Activated naive CD8-positive, alpha-beta T cell treated with anti-CD3 and anti-CD28 coated beads, Interleukin-2, amount 50 U/mL, for 16 hours (primary cell): ENCODE results near the gene RAB30.

Experiments used
- DNase-seq: peaks from one replicate; pipeline ENCODE4 v3.0.0-alpha.2; 2020; ENCODE audit warnings: low read depth, low spot score

RAB30 gene

GRCh38 chr11:83070731-83071566 is 748 bp downstream of the RAB30 start:
- no peak for DNase-seq

DNA sequence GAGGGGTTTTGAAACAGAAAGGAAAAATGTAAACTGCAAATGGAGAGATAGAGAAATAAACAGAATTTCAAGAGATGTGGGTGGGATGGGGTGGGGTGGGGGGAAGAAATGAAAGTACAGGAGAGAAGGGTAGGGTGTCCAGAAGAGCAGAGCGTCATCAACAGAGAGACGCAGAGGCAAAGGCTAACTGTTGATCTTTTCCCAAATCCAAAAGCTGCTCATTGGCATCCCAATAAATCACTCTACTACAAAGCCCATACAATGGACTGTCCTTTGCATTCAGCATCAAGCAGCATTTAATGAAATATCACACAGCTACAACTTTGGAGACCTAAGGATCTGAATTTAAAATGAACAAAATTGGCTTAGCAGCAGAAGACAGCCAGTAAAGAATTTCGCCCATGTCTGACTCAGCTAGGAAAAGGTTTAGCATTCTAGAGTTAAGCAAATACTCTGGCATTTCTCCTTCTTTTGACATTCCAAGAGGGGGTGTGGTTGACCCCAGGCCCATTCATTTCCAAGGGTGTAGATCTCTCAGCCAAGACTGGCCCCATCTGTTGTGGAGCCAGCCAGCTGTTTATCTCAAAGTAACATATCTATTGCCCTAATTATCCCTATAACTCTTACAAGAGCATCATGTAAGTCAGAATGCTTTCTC is 1.5 kb downstream of the RAB30 start:
- no peak for DNase-seq

DNA sequence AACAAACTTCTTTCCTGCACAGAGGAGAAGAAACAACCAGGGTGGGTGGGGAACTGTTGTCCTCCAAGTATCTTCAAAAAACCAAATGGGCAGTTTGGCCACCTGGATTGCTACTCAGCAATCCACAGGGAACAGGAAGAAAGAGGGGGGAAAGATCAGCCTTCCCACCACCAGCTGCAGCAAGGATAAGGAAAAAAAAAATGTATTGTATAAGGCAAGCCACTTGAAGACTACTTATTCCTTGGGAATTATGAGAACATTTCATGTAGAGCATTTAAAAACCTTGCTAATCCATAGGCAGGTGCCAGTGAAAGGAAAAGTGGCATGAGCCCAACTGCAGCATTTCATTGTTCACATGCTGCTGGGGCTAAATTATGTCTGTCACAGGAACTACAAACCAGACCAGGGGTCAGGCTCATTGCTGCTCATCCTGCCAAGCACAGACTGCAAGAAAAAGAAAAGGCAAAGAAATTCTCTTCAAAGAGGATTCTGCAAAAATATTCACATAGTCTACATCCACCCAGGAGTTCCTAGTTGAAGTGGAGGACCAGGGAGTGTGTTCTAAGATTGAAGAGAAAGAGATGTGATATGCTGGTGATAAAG is 2.2 kb downstream of the RAB30 start:
- DNase-seq, result no peak

- DNase-seq, result no peak
Measured at GRCh38 chr11:83068568-83068967, 3.1 kb downstream of the RAB30 start.

DNA sequence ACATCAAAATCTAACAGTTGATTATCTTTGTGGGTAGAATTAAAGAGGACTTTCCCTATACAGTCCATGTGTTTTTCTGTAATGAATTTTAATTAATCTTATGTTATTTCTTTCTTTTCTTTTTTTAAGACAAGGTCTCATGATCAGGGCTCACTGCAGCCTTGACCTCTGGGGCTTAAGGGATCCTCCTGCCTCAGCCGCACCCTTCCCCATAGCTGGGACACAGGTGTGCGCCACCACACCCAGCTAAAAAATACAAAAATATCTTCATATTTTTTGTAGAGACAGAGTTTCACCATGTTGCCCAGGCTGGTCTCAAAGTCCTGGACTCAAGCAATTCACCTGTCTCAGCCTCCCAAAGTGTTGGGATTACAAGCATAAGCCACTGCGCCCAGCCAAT is 7.7 kb downstream of the RAB30 start:
- DNase-seq, result no peak

DNA sequence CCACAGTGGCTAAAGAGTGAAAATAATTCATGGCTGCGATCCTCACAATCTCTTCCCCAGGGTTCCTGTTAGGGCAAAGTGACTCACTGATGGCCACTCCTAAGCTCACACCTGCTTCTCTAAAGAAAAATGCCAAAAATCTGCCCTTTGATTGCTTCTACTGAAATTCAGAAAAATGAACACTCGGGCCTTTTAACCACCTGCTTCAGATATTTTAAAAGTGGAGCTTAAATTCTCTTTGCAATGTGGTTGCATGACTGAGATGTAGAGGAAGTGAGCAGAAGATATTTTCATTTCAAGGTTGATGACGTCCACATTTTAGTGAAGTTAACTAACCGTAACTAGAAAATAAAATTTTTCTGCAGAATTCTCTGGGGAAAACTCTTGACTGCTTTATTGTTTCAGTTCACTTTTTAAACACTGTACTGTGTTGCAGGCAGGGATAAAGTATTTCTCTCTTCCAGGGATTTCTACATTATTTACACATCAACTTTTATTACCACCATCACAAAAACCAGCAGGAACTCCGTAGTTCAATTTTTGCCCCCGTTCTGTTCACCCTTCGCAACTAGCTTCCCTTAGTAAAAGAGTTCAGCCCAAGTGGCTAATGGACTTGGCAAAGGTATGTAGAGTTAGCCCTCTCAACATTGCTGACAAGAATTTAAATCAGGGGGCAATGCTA is 8.5 kb downstream of the RAB30 start:
- DNase-seq, result no peak

DNA sequence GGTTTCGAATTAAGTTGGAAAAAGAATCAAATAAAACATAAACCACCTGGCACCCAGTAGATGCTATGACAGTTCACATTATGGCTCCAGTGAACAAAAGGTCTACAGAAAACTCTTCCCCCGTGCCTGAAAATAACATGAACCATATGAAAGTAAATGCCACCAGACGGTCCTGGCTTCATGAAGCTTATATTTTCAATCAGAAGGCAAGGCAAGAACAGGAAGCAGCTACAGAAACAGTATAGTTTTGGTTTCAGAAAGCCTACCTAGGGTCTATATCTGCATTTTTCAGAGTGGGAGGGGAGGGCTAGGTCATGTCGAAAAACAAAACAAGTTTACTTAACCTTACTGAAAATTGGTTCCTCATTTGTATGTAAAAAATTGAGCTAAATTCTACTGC is 9.8 kb downstream of the RAB30 start:
- no peak for DNase-seq

- no peak for DNase-seq
Measured at GRCh38 chr11:83060965-83061364, 10.7 kb downstream of the RAB30 start.

- DNase-seq, result no peak
Measured at GRCh38 chr11:83057721-83058120, 14.0 kb downstream of the RAB30 start.

- DNase-seq, result no peak
Measured at GRCh38 chr11:83056611-83057010, 15.1 kb downstream of the RAB30 start.

GRCh38 chr11:83056204-83056603 is 15.5 kb downstream of the RAB30 start:
- no peak for DNase-seq

DNA sequence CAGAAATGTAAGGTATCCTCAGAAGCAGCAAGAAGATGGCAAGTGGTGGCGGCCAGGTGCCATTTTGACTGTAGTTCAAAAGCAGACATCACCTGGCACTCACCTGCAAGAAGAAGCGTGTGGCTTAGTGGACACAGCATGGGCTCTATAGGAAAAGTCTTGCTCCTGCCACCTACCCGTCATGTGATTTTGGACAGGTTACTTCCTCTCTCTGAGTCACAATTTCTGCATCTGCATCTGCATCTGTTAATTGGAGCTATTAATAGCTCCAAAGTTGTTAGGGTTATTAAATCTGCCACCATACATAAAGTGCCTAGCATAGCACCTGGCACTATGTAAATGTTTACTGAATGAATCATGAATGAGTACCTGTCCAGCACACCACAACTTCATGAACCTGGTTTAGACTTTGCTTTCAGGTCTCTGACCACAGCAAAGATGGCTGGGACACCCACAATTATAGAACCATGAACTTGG is 16.8 kb downstream of the RAB30 start:
- no peak for DNase-seq

GRCh38 chr11:83054001-83054400 is 17.7 kb downstream of the RAB30 start:
- DNase-seq, result no peak

DNA sequence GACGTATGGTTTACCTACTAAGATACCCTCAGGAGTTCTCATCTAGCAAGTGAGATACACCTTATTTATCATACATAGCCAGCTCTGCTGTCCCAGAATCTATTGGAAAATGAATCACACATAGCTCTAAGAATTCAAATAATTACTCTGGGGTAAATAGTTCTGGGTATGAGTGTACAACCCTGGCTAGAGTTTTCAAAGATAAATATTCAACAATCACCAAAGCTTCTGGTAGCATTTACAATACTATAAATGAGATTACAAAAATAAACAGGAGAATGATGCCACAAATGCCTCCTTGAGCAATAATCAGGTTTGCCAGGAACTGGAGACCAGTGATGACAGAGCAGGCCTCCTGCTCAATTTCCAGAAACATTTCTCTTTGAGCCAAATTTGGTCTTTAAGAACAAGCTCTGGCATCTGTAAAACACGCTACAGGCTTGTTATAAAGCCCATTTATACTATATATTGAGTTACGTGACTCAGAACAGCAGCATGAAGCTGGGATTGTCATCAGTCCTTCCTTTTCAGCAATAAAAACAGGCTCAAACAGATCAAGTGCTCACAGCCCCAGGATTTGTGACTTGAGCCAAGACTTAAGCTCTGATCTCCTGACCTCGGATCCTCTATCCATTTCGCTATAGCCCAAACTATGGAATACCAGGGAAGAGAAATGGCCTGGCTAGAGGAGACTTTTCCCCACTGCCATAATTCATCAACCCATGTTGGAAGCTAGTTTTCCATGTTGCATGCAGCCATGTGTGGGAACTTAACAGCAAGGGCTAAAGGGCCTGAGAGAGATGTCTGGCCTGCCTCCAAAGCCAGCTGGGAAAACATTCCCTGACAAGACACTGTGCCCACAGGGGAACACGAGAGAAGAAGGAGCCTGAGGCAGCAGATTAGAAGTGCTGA is 19.7 kb downstream of the RAB30 start:
- no peak for DNase-seq

GRCh38 chr11:83047515-83048225 is 24.0 kb downstream of the RAB30 start:
- DNase-seq, result no peak

- no peak for DNase-seq
Measured at GRCh38 chr11:83046621-83047172, 25.0 kb downstream of the RAB30 start.

DNA sequence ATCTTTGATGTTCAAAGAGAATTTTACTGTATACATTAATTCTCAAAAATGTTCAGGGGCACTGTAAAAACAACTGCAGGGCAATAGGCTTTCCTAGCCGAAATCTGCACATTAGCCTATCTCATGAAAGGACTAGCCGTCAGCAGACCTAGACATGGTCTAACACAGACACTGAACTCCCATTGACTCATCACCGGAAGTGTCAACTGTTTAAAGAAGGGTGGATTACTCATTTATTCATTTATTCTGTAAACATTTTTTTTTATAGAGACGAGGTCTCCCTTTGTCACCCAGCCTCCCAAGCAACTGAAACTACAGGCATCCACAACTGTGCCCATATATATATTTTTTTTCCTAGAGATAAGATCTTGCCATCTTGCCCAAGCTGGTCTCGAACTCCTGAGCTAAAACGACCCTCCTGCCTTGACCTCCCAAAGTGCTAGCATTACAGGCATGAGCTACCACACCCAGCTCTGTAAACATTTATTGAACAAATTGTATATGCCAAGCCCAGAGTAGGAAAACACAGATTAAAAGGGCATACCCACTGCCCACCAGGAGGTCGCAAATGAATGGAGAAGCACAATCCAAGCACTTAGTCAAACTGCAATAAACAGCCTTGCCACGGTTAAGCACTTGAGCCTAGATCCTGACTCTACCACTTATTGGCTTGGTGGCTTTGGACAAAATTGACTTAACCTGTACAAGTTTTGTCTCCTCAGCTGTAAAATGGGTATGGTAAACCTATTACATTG is 26.6 kb downstream of the RAB30 start:
- no peak for DNase-seq

DNA sequence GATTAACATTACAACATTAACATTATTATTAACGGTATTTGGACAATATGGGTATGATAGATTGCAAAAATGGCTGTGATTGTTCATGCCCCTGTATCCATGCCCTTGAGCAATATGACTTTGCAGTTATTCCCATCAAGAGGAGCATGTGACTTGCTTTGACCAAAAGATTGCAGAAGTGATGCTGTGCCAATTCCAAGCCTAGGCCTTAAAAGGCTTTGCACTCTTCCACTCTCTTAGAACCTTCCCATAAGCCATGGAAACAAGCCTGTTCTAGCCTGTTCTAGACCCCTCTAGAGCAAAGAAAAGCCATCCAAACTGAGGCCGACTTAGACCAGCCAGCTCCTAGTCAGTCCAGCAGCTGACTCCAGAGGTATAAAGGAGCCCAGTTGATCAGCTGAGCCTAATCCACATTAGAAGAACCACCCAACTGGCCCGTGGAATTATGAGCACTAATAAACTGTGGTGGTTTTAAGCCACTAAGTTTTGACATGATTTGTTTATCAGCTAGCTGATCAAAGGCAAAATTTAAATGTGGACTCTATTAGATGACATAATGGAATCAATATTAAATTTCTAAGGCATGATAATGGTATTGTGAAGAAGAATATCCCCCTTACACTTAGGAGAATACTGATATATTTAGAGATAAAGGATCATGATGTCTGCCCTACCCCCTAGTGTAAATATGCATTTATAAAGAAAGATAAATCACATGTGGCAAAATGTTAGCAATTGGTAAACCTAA is 28.6 kb downstream of the RAB30 start:
- DNase-seq, result no peak

DNA sequence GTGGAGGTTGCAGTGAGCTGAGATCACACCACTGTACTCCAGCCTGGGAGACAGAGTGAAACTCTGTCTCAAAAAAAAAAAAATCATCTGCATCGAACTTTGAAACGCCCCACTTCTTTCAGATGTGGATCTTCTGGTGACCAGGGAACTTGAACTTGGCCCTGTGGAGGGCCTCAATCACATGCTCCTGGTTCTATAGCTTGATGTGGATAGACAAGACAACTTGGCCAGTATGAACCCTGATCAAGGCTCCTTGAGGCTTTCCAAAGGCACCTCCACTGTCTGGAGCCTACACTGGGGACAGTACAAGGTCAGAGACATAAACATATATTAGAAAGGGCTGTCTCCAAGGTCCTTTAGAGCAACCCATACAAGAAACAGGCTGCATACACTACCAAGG is 30.6 kb downstream of the RAB30 start:
- no peak for DNase-seq
